Pancreas (tissue), 10 donors: ENCODE data around the gene HDHD5. TPM values are rescaled to one million over a fixed set of nuclear protein-coding genes. Genes with fewer than 3 reads are reported as not detected.

ENCODE experiments used
- ATAC-seq, 4 donors: fragments of 200-7000 bp; cut with Tn5 transposase; one replicate each; pipeline versions ENCODE4 v1.8.0 to v1.9.1; 2020; ENCODE audit warnings: mild to moderate bottlenecking in 4 of 4, moderate library complexity in 4 of 4
- DNase-seq, 6 donors: peaks; one replicate each; pipeline ENCODE4 v3.0.0-alpha.2; 2020
- FAIRE-seq: peaks from 2 replicates; lab custom pipeline; 2012; peaks lifted over from hg19 to GRCh38; lab: Jason Lieb, UNC
- H3K27ac ChIP-seq, 4 donors: fragments of 200-600 bp; sonication (generic); 1 replicate in 3 of 4; 2 replicates in 1 of 4; pipeline versions ENCODE4 v1.5.0 to v1.8.0; 2020
- H3K27me3 ChIP-seq, 4 donors: fragments of 200-600 bp; one replicate each; pipeline ENCODE4 v1.8.0; 2021
- H3K36me3 ChIP-seq, 3 donors: fragments of 200-600 bp; sonication (generic) in 1 of 3; one replicate each; pipeline versions ENCODE4 v1.5.0 to v1.8.0; 2020 to 2021
- H3K4me1 ChIP-seq, 3 donors: fragments of 200-600 bp; one replicate each; pipeline ENCODE4 v1.8.0; 2021
- H3K4me3 ChIP-seq, 4 donors: fragments of 200-600 bp; sonication (generic) in 2 of 4; one replicate each; pipeline versions ENCODE4 v1.5.0 to v1.8.0; 2020 to 2021
- H3K9me3 ChIP-seq, 4 donors: fragments of 200-600 bp; one replicate each; pipeline ENCODE4 v1.8.0; 2021
- CTCF ChIP-seq, 4 donors: fragments of 200-600 bp; sonication (generic) in 3 of 4; IDR thresholded peaks; one replicate each; pipeline versions ENCODE4 v1.5.0 to v1.8.0; 2021; ENCODE audit warnings: antibody characterized with exemption in 4 of 4
- WGBS, 2 donors: extraction: QIAGEN DNeasy Blood & Tissue Kit; methylation state at CpG; one replicate each; pipeline ENCODE4 v1.1.7; 2013; 5-methylcytosine and 5-hydroxymethylcytosine counted together
- intact Hi-C, 3 donors: fragments of 100-400 bp; cut with DNase I; formaldehyde crosslinking; loops; one replicate each; pipeline versions ENCODE4 v1.11.1 to v1.14.2; 2022
- polyA plus RNA-seq, 2 donors: library from polyadenylated mRNA; stranded (reverse); fragments of 200-250 nt; gene quantifications; one replicate each; pipeline ENCODE4 v1.2.3, GENCODE V29; 2013
- total RNA-seq, 6 donors: library from RNA; stranded (reverse); fragmentation: NEBNext Ultra II Directional in 4 of 6; extraction: Animal tissue kit (Norgen Biotek cat#: 25700) in 4 of 6; gene quantifications; one replicate each; pipeline versions ENCODE4 v1.2.1 to v1.2.4, GENCODE V29; 2021 to 2023
- donor health status: healthy with polysubstance abuse.
- donor health status: DM: no; HTN: no; CAD: no; lungs with moderate emphysema.
- donor health status: DM: no; HTN: no; CAD: no.
- donor health status: control.
- donor health status: control.
- donor health status: Bipolar disorder and iron deficiency.
- donor health status: DM: yes; HTN: yes; CAD: no.
- donor health status: DM: no; HTN: no; CAD: no.
- donor health status: DM: no; HTN: no; CAD: no.
- donor health status: DM: yes; HTN: yes; CAD: no.

Gene HDHD5
- total and polyA plus RNA-seq, 8 donors, result 10.5 to 43.6 (median 17.0) TPM

GRCh38 chr22:17198170-17199002, 39.3 kb upstream of the HDHD5 start:
- DNase-seq (peak in 1 of 6 donors; percentile 9), FAIRE-seq (no peak), ATAC-seq (peak; percentile 45 to 78 (median 57))
- Histone ChIP-seq H3K4me3 (peak overlapping the region in 2 of 4 donors; percentile 26 to 31), H3K4me1 (no peaks in the 10 kb centered on the region), H3K27ac (peak overlapping the region in 1 of 4 donors; percentile 54), H3K27me3 (no peaks in the 10 kb centered on the region), H3K36me3 (no peaks in the 10 kb centered on the region), H3K9me3 (no peaks in the 10 kb centered on the region)
- TF ChIP-seq CTCF (IDR thresholded peaks at IDR 0.05), result no peak
- intact Hi-C loops, result no loop called here
- WGBS, 2 donors, result 39 to 45% methylated on average over 29 of the region's 29 CpGs

GRCh38 chr22:17194213-17194612, 35.1 kb upstream of the HDHD5 start:
- WGBS, 2 donors, result 53 to 74% methylated on average over 7 of the region's 7 CpGs
- TF ChIP-seq CTCF (IDR thresholded peaks at IDR 0.05), result no peak

DNA sequence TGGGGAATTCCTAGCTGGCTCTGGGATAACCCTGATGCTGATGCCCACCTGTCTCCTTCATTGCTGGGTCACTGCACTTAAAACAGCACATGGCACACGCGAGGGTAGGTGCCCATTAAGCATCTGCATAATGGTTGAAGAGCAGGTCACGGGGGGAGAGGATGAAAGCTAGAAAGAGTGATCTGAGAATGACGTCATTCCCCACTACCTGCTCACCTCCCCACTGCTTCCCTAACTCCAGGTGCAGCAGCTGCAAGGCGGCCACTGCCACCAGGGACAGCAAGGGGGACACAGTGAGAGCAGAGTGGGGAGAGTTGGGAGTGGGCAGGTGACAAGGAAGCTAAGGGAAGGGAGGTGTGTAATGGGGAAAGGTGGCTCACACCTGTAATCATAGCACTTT, 33.1 kb upstream of the HDHD5 start:
- intact Hi-C loops, result no loop called here
- Histone ChIP-seq H3K27me3 (no peaks in the 10 kb centered on the region), H3K4me3 (no peak overlapping the region), H3K9me3 (no peaks in the 10 kb centered on the region), H3K27ac (no peak overlapping the region), H3K4me1 (no peaks in the 10 kb centered on the region), H3K36me3 (no peaks in the 10 kb centered on the region)
- DNase-seq (no peak), FAIRE-seq (no peak), ATAC-seq (no peak)
- 62 to 80% methylated on average over 5 of the region's 5 CpGs for WGBS, 2 donors
- TF ChIP-seq CTCF (IDR thresholded peaks at IDR 0.05), result no peak

More at GRCh38 chr22:17194213-17194612, 35.1 kb upstream of the HDHD5 start:
- H3K27me3 ChIP-seq, result no peaks in the 10 kb centered on the region
- H3K36me3 ChIP-seq, result no peaks in the 10 kb centered on the region
- no peak for ATAC-seq
- no peaks in the 10 kb centered on the region for H3K9me3 ChIP-seq
- intact Hi-C loops, result no loop called here
- DNase-seq, result no peak
- no peak for FAIRE-seq
- H3K4me3 ChIP-seq, result no peak overlapping the region
- no peak overlapping the region for H3K27ac ChIP-seq
- H3K4me1 ChIP-seq, result no peaks in the 10 kb centered on the region

DNA sequence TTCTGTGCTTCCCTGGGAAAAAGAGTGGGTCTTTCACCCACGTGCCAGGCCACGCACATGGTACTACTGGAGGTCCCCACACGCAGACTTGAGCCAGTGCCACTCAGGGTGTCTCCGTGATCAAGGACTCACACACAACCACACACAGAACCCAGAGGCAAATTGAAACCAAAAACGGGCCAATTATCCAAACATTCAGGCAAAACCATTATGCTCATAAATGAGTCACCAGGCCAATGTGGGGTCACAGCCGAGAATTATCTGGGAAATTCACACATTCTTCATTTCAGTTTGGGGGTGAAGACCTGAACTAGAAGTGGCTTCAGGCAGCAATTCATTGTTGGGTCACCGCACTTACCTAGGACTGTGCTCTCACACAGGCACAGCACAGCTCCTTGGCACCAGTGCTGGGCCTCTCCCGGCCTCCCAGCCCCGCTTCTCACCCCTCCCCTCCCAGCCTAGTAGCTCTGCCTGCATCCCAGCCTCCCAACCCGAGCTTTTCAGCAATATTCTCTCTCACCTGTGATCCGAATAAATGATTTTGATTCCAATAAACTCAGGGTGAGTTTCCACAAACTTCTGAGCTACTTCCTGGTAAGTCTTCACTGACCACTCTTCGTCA, 32.2 kb upstream of the HDHD5 start:
- intact Hi-C loops, result no loop called here
- TF ChIP-seq CTCF (IDR thresholded peaks at IDR 0.05), result no peak
- 77 to 89% methylated on average over 12 of the region's 12 CpGs for WGBS, 2 donors
- H3K9me3 ChIP-seq, result no peaks in the 10 kb centered on the region
- no peaks in the 10 kb centered on the region for H3K27me3 ChIP-seq
- FAIRE-seq, result no peak
- no peak for DNase-seq
- no peaks in the 10 kb centered on the region for H3K4me1 ChIP-seq
- H3K4me3 ChIP-seq, result no peak overlapping the region
- no peak for ATAC-seq
- H3K27ac ChIP-seq, result no peak overlapping the region
- no peaks in the 10 kb centered on the region for H3K36me3 ChIP-seq

- intact Hi-C loops, result no loop called here
- TF ChIP-seq CTCF (IDR thresholded peaks at IDR 0.05), result no peak
- H3K36me3 ChIP-seq, result no peaks in the 10 kb centered on the region
- WGBS, 2 donors, result 71 to 84% methylated on average over 10 of the region's 10 CpGs
- DNase-seq, result peak in 1 of 6 donors; percentile 66
- H3K4me1 ChIP-seq, result no peaks in the 10 kb centered on the region
- no peak overlapping the region for H3K27ac ChIP-seq
- H3K9me3 ChIP-seq, result no peaks in the 10 kb centered on the region
- ATAC-seq, result no peak
- no peak overlapping the region for H3K4me3 ChIP-seq
- H3K27me3 ChIP-seq, result no peaks in the 10 kb centered on the region
- FAIRE-seq, result no peak
Observed at GRCh38 chr22:17190702-17191101, 31.6 kb upstream of the HDHD5 start.
